Fibroblast of skin of right biceps (primary cell): ENCODE results near the gene OSGEPL1.
"Not testable (repeated sequence)": the region's sequence is repeated elsewhere in the genome, so short reads cannot be mapped to it uniquely, and the experiment has no call there.

Experiments
- DNase-seq: peaks from one replicate; pipeline ENCODE4 v3.0.0-alpha.2; 2013

Gene OSGEPL1

GRCh38 chr2:189762551-189763298 lies at the start of gene OSGEPL1:
Gene OSGEPL1 (minus strand): TSS chr2:189762792. CDS start chr2:189761640, 1,152 bp downstream.
- DNase-seq: peak; percentile 91

GRCh38 chr2:189803431-189803830 lies 40.8 kb upstream of the OSGEPL1 start:
- DNase-seq: no peak

- DNase-seq: no peak
These were observed 39.9 kb upstream of the OSGEPL1 start for GRCh38 chr2:189802396-189802912.

DNA sequence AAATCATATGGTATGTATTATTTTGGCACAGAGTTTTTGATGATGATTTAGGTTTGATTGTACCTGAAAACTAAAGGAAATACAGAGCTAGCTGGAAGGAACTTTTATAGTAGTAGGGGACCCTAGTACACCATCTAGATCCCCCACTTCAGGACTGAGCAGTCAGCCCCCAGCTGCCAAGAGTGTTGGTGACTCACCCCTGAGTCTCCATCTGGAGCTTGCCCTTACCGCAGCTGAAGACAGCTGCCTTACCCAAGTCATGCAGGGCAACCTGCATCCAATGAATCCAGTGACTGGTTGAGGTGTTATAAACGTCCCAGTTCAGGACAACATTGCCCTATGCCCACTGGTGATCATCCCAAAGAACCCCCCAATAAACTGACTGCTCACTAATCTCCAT lies 36.9 kb upstream of the OSGEPL1 start:
- DNase-seq: peak; percentile 65

DNA sequence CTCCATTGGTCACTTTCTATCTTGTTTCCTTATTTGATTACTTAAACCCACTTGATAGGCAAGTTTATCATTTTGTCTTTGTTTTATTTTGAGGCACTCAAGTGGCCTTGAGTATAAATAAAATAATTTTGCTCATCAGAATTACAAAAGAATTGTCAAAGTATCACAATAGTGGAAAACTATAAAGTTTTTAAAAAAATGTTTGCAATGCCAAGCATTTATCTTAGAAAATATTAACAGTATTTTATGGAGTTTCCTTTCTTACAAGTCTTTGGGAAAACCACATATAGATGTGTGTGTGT lies 36.4 kb upstream of the OSGEPL1 start:
- DNase-seq: no peak

- peak; percentile 56 for DNase-seq
These were observed 35.9 kb upstream of the OSGEPL1 start for GRCh38 chr2:189798312-189799029.

- no peak for DNase-seq
These were observed 35.3 kb upstream of the OSGEPL1 start for GRCh38 chr2:189797902-189798301.

DNA sequence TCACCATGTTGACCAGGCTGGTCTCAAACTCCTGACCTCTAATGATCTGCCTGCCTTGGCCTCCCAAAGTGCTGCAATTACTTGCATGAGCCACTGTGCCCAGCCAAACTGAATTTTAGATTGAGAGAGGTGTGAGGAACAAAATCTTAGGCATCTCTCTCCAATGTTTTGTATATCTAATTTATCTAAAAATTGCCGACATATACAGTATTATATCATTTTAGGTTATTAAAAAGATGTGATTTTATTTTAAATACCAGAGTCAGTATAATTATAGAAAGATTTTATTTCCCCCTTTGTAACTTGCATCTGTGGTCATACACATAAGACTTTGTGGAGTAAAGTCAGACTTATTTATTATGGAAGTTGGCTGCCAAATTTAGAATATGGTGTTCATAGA lies 31.7 kb upstream of the OSGEPL1 start:
- no peak for DNase-seq

- DNase-seq: no peak
These were observed 28.9 kb upstream of the OSGEPL1 start for GRCh38 chr2:189791338-189792042.

DNA sequence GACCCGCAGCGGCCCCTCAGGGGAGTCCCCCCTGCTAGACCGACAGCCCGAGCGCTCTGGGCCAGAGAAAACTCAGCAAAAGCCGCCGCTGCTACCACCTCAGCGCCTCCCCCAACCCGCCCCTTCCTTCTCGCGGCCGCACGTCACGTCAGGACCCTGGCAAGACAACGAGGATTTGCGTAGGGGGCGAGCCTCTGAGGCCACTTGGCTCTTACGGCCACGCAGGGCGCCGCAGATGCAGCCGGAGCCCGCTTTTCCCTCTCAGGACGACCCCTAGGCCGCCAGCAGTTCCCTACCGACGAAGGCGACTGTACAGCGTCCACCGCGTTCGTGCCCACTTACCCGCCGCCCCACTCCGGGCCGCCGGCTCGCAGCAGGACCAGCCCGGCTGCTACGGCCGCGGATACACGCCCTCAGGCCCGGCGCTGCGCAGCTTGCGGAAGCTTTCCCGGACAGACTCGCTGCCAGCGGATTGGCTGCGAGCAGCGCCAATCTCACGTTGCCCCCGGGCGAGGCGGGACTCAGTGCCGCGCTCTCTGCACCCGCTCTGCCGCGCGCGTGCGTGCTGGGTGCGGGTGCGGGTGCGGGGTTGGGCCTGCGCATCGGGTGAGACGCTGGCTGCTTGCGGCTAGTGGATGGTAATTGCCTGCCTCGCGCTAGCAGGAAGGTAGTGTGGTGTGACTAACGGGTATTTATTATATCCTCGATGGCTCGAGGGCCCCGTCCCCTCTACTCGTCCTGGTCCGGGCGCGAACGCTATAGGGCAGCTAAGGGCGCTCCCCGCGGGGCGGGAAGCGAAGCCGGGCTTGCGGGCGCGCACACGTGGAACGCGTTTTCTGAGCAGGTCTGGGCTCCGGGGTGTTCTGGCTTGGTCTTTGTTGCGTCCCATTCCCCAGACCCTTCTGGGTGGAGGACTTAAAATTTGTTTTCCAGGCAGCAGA lies 21.6 kb upstream of the OSGEPL1 start, which contains the start of the genes ORMDL1 and PMS1:
Gene ORMDL1, minus strand, starts transcription at position 413 of the 941 bp plus-strand sequence. CDS start 1,744 bp downstream, outside the sequence.
Gene PMS1, plus strand, starts transcription at position 524 of the 941 bp plus-strand sequence. CDS start 7,360 bp downstream, outside the sequence.
- DNase-seq: peak; percentile 96

DNA sequence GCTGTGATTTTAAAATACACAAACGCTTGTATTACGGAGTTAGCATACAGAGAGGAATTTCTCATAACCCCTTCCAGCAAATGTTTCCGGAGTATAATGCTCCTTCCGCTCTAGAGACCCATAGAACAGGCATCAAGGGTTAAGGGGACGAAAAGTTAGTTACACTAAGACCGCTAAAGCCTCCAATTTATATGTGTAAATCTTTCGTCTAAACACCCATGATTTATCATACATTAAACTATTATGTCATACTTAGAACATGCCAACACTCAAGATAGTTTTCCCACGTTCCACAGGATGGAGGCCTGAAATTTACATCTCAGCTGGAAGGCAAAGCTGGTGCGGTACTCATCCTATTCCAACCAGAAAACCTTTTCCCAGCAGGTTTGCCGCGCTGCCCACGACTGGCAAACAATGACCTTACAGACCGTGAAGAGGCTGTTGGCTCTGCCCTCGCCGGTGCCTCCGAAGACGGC lies 20.9 kb upstream of the OSGEPL1 start:
- DNase-seq: peak; percentile 36

DNA sequence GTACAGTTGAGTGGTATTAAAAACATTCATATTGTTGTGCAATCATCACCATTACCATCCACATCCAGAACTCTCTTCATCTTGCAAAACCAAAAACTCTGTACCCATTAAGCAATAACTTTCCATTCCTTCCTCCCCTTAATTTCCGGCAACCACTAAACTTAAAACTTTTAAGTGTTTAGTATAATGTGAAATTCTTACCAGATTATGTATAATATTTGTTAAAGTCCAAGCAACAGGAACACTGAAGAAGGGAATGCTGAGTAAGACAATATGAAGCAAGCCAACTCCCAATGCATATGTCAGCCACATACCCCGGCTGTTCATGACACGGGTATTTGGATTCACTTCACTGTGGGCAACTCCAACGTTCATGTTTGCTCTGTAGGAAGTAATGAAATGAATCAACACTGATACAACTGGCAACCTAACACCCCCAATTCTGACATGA lies 19.7 kb upstream of the OSGEPL1 start:
- no peak for DNase-seq

DNA sequence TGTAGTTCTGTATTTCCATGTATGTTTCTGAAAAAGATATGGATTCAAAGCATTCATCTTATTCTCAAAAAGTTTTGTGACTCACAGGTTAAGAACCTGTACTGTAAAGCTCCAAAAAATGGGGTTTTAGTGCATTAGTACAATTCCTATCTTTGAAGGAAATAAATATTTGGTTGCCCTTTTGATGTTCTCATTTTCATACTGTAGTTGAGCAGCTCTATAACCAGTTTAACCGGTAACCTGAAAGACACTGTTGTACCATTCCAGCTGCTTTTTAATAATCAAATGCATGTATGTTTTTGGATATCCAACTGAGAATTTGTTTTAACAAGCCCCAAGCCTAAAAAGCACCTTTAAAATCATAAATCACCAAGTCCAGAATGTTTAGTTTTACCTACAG lies 9.6 kb upstream of the OSGEPL1 start:
- no peak for DNase-seq

- DNase-seq: no peak
These were observed 8.2 kb upstream of the OSGEPL1 start for GRCh38 chr2:189770590-189771322.

GRCh38 chr2:189763908-189764661 lies 1.5 kb upstream of the OSGEPL1 start:
- DNase-seq: peak; percentile 17

GRCh38 chr2:189762229-189762550 lies 402 bp downstream of the OSGEPL1 start:
- DNase-seq: no peak

- not testable (repeated sequence) for DNase-seq
These were observed 2.4 kb downstream of the OSGEPL1 start for GRCh38 chr2:189760154-189760553.

DNA sequence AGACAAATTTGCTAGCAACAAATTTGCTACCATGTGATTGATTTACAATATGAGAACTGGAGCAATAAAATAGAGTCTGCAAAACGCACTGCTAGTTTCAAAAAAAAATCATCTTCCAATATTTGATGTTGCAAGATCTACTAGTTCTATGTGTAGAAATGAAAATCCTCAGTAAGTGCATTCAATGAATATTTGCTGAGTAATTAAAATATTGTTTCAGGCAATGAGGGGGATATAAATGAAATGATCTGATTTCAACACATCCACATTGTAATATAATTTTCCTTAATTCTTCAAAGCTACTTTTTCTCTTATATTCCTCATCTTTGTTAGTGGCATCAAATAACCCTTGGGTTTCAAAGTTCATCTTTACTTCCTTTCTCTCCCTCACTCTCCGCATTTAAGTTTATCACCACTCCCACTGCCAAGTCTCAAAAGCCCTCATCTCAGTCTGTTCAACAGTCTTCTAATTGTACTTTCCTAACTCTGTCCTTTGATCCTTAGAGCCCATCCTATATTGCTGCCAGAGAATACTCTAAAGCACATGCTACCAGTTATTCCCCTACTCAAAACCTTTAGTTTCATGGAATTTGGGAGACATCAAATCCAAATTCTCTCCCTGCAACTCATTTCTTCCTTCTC lies 6.2 kb downstream of the OSGEPL1 start:
- DNase-seq: no peak

DNA sequence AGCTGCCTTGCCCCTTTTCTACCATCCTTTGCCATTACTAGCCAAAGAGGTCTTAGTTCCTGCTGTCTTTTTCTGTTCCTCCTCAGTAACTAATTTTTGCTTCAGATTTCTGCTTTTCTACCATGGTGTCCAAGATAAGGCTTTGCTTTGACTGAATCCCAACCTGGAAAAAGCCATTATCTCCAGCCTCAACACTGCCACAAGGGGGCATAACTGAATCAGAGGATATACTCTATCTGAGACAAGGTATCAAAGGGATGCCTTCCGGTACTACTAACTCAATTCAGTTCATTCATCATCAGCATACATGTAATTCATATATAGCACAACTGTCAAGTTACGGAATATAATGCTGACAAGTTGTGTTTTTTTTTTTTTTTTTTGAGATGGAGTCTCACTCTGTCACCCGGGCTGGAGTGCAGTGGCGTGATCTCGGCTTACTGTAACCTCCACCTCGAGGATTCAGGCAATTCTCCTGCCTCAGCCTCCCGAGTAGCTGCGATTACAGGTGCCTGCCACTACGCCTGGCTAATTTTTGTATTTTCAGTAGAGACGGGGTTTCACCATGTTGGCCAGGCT lies 11.4 kb downstream of the OSGEPL1 start:
- DNase-seq: peak; percentile 34

DNA sequence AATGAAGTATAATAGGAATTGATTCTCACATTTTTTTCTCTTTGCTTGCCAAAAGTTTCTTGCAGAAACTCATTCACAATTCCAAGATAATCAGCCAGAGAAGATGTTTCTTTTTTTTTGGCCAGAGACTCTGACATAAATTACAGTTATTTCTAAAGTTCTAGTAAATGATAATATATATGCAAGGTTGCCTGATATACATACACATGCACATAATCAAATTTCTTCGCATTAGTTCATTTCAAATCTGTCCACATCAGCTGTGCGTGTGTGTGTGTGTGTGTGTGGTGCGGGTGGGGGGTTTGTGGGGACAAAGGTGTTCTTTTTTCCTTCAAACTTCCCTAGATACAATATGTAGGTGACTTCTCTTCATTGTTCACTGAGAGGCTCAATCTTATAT lies 33.2 kb downstream of the OSGEPL1 start:
- DNase-seq: no peak
